HG03097 (cell line): ENCODE data around the gene ZBTB20.

Experiments
- ATAC-seq: cut with Tn5 transposase; IDR thresholded peaks from one replicate; pipeline ENCODE4 v1.9.1; 2021; ENCODE audit not compliant: unreplicated experiment, low FRiP score

ZBTB20 gene

DNA sequence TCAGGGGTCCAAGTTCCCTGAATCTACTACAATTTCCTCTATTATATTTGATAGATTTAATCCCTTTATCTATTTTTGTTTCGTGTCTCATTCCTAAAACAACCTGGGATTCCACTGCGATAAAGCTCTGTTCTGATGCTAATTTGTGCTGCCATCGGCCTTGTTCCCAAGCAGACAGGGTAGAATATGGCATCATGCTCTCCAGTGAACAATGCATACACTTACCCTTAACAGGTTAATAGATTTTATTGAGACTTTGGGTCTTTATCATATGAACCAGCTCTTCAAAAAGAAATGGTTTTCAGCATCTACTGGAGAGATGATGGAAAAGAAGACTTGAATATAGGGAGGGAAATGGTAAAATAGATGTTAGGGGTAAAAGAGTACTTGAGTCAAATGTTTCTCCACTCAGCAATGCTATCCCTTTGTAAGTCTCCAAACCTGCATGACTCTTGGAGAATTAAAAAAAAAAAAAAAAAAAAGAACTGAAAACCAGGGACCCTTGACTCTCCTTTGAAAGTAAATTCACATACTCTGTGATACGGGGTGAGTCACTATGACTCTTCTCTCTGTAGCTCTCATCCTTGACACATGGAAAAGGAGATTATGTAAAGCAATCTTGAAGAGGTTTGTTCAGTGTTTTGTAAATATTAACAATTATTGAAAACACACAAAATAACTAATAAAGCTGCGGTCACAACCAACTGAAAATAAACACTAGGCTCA lies 268.8 kb downstream of the ZBTB20 start:
- ATAC-seq = no peak

DNA sequence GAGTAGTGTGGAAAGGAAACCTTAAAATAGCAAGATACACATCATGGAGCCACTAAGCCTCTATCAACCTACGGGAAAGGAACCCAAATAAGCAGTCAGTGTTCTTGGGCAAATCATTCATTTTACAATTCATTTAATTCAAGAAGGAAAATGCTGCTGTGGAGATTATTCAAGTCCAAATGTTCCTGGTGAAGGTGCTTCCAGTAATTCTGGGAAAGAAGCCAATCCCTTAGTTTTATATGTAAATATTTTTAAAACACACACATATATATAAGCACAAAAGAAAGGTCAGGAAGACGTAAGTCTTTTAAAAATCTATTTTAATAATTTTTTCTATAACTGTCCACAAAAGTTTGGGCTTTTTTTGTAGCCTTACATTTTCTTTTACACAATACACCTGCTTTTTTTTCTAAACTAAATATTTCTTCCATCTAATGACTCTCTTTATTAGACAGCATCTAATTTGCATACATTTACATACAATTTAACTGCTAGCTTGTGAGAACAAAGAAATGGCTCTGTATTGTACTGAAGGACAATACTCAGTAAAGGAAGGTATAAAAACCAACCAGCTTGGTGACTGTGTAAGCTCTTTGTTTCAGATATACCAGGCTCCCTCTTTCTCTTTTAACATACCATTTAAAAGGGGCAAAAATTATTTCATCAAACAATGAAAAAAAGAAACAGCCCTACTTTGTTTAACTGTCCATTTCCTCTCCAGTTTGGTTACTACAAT lies 269.5 kb downstream of the ZBTB20 start:
- no peak for ATAC-seq

DNA sequence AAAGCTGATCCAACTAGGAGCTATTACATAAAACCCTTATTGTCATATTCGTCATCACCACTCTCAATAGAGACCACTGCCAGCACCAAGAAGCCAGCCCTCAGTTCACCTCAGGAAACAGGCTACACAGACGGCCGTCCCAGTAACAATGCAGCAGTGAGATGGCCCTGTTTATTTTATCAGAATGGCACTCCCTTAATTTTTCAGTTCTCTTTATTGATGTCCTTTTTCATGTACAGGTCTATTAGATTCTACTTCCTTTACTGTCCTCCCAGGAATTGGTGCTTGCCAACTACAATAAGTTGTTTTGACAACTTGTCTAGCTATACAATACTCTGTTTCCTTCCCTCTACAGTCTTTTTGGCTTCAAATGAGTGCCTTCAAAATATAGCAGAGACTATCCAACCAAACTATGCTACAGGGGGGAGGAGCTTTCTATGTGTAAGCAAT lies 272.5 kb downstream of the ZBTB20 start:
- ATAC-seq = no peak

DNA sequence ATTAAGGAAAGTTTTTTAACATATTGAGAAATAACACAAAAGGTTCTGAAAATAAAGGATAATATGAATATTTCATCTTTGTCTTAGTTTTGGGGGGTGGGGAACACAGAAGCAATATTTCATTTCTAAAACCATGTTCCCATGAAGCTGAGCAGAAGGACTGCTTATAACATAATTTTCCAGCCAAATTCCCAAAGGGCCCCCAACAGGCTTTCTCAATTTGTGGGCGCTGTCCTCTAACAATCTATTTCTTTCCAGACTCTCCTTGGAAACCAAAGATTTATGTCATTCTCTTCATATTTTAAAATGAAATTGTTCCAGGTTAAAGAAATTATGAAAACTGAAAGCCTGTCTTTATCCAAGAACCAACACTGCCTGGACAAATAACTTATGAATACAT lies 273.5 kb downstream of the ZBTB20 start:
- no peak for ATAC-seq

DNA sequence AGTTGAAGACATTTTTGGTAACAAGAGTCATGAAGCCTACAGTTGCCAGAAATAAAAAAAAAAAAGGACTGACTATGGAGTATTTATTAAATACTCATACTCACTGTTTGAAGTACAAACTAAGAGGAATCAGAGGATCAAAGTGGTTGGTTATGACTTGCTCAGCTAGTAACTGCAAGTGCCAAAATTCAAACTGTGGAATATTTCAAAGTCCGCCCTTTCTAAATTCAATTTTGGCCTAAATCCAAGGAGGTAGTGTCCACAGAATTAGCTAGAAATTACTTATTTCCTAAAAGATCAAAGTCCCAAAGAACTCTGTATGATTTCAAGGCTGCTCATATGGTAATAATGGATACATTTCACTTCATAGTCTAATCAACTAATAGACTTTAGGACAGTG lies 274.5 kb downstream of the ZBTB20 start:
- no peak for ATAC-seq

DNA sequence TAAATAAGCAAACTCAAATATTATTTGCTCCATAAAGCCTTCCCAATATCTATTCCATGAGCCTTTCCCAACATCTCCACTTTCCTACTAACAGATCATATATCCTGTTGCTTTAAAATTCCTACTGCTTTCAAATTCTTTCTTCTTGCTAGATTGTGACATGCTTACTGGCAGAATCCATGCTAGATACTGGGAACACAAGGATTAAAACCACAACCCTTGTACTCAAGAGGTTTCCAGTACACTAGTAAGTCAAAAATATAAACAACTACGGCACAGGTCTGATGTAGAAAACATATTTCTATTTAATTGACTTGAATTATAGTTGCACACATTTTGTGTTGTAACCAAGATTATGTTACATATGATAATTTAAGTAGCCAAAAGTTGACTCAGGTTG lies 275.0 kb downstream of the ZBTB20 start:
- no peak for ATAC-seq

DNA sequence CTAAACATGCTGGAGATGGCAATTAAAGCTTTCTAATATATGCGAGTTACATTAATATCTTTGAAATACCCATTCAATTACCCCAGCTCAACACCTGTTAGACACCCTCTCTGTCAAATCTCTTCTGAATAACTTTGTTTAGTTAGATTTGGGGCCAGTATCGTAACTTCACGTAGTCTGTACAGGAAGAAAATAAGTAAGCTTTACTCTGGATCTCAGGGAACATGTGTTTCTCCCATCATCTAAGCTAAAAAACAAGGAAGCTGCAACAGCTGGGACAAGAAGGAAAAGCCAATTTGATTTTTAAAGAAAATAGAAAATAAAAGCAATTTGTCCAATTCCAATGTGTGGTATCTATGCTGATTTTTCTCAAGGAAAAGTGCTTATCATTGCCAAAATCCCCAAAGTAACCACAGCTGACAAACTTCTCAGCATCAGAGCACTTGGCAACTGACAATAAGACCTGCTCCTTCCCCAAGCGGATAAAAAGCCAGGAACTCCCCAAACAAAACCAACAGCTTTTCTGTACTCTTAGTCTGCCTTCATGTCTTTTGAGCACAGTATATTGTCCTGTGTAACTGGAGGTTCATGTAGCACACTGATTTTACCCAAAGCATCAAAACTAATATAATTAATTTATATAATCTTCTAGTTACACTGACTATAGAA lies 279.1 kb downstream of the ZBTB20 start:
- ATAC-seq = no peak

DNA sequence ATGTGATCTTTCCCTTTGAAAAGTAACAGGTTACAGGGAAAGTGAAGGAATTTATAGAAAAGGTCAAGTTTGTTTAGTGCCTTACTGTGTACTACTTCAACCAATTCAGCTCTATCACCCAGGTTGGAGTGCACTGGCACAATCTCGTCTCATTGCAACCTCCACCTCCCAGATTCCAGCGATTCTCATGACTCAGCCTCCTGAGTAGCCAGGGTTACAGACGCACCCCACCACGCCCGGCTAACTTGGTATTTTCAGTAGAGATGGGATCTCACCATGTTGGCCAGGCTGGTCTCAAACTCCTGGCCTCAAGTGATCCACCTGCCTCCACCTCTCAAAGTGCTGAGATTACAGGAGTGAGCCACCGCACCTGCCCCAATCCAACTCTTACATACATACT lies 279.7 kb downstream of the ZBTB20 start:
- no peak for ATAC-seq

DNA sequence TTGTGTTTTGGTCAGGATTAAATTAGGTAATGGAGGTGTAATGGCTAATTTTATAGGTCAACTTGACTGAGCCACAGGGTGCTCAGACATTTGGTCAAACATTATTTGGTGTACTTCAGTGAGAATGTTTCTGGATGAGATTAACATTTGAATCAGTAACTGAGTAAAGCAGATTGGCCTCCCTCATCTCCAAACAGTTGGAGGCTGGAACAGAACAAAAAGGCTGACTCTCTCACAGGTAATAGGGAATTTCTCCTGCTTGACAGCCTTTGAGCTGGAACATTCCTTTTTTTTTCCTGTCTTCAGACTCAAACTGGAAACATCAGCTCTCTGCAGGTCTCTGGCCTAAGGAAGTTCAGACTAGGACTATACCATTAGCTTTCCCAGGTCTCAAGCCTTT lies 280.7 kb downstream of the ZBTB20 start:
- ATAC-seq = no peak

DNA sequence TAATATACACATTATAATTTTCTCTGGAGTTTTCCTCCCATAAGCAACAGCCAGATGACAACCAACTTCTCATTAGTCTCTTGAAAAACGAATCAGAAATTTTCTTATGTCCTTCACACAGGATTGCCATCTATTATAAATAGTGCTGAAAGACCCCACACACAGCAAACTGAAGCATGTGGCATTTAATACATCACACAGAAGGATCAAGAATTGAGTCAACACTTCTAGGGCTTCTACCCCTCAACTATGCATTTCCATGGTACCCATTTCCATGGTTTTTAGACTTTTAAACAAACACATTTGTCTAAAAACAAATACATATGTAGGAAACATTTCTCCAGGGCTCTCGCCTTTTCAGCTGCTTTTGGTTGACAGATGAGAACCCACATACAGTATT lies 282.1 kb downstream of the ZBTB20 start:
- no peak for ATAC-seq

DNA sequence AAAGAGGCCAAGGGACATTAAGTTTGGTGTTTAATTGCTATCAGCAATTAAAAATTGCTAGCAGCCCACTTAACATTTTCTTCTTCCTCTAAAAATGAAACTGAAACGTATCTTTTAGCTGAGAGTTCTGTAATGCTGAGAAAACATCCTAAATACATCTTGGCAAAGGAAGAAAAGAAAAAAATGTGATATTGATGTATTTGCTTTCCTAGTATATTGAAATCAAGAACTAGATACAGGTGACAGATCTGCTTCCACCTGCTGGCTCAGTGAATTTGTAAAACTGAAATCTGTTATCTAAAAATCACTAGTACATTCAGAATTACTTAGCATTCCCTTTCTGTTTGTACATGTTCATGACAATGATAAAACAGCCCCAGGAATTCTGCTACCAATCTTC lies 283.2 kb downstream of the ZBTB20 start:
- no peak for ATAC-seq

DNA sequence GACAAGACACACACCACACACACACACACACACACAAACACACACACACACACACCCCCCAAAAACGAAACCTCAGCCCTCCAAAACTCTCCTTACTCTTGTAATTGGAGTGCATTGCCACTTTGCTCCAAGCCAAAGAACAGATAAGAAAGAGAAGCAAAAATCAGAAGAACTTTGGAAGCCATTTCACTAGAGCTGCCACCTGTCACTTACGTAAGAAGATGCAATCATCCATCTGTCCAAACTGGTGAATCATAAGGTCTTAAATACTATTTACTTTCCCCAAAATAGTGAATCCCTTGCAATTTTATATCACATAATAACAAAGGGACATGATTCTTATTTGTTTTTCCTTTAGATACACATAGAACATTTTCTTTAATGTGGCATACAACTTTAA lies 285.4 kb downstream of the ZBTB20 start:
- ATAC-seq = no peak

DNA sequence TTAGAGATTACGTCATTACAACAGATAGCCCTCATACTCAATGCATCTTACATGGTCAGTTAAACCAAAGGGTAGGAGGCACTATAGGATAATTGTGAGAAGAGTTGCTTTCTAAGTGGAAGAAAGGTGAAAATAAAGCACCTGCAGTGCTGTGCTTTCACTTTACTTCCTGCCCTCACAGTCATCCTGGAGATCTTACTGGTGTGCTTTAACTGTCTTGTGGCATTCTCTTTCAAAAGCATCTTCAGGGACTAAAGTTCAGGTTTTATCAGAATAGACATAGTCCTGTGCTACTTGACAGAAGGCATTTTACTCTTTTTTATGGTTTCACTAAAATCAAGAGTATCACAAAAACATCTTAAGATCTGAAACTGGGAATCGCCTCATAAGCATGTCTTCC lies 286.6 kb downstream of the ZBTB20 start:
- ATAC-seq = no peak

DNA sequence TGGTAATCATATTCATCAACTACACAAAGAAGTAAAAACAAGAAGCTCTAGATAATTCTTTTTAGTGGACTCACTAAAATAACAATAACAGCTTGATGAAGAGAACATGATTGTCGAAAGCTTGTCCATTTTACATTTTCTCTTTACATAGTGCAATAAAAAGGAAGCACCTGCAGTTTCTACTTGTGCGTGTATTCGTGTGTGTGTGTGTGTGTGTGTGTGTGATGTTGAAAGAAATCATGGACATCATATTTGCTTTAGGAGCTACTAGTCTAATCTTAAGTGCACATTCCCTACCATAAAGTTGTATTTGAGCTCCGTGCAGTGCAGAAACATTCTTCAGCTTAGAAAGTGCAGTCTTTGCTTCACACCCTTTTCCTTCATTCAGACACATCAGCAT lies 288.8 kb downstream of the ZBTB20 start:
- ATAC-seq = no peak

DNA sequence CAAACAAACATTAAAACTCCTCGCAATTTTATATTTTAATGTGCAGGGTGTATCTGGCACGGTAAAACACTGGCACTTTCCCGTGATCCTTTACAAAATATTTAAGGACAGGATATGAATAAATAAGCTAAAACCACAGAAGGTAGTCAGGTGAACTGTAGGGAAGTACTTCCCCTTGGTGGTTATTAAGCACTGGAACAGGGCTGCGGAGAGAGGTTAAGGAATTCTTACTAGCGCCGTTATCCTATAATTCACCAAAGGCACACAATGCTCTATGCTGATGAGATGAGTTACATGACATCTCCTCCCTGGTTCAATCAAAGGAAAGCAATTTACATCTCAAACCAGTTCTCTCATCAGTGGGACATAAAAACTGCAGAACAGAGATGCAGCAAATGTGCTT lies 289.8 kb downstream of the ZBTB20 start:
- ATAC-seq = no peak

DNA sequence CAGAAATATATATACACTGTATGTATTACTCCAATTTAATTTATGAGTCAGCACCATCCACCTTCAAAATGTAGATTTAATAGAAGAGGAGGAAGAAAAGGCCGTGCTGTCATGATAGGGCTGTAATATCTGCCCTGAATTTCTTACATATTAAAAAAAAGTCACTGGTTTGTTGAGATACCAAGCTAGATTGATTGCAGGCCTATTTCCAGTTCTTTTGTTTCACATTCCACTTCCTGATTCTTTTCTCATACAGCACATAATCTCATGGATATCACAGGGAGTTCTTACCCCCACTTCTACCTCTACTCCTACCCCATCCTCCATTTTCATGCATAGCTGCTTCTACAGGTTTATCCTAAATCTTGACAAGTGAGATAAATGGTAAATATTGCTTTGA lies 290.3 kb downstream of the ZBTB20 start:
- ATAC-seq = no peak

DNA sequence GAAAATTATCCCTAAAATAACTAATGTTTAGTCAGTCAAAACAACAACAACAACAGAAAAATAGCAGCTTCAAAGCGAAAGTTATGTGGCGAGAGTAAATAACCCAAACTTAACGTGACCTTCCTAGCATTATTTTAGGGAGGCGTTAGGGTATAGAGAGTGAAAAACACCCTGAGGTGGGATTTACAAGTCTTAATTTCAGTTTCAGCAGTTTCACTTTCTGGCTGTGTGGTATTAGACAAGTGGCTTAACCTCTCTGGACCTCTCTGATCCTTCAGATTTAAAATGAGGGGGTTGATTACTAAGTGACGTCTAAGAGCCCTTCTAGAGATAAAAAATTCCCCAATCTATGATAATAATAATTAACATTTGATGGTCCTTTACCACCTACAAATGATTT lies 291.2 kb downstream of the ZBTB20 start:
- no peak for ATAC-seq

DNA sequence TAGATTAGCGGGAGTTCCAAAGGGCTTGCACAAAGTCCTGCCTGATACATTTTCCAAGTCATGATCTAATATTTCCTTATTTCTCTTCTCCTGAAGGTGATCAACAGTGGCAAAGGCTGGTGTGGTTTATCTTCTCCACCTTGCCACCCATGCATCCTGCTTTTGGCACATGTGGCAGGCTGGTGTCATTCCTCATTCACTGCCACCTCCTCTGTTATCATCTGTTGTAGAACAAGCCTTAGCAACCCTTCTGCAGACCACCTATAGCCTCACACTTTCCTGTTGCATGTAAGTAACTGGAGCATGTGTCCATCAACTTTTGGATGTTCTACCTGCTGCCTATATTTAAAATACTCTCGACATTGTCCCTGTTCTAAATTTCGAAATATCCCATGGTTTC lies 294.1 kb downstream of the ZBTB20 start:
- no peak for ATAC-seq

DNA sequence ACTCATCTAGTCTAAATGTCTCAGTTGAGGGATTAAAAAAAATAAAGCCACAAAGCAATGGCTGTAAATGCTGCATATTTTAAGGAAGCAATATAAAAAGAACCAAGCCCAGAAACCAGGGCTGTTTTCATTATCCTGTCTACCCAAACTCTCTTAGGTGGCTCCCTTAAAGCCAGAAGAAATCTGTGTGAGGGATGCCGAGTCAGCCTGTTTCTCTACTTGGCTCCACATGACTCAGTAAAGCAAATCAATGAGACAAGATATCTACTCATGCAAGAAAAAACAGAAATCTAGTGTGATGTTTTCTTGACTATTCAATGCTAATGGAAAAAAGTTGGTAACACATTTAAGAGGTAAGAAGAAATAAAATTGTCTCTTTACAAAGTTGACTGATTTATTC lies 296.2 kb downstream of the ZBTB20 start:
- ATAC-seq = no peak

DNA sequence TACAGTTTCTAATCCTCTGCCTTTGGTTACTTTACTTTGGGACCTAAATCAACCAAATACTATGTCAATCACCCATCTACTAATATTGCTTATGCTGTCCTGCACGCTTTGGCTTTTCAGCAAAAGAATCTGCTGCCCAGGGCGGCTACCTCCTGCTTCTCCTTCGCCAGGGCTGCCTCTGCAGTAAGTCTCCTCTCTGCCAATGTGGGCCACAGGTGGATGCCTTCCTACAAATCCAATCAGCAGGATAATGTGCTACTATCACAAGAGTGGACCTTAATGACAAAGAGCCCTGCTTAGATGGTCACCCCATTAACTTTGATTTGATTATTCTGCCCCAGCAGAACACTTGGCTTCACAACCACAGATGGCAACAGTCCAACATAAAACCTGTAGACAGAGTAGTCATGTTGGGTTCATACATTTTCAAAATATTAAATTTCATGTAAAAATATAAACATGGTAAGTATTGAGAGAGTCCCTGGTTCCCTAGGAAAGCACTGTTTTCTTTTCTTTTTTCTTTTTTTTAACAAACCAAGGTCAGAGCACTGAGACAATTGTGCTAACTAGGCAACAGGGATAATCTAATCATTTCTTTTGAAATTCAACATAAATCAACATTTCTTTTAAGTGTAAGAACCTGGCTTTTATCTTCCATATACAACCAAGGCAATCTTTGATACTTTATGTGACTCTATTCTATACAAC lies 298.3 kb downstream of the ZBTB20 start:
- ATAC-seq = no peak

DNA sequence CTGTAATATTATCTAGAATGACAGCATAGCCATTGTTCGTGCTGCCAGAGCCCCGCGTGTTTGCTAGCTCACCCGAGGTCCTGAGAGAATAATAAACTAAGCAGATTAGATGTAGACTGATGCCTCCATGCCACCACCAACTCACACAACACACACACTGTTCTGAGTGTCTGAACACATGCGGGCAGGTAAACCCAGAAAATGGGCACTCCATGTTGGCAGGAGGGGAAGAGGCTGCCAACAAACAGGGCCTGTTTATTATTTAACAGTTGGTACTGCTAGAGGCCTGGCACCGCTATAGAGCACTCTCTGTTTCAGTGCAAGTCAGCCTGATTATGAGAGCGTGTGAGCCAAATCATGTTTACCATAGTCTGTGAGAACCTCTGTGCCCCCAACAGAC lies 299.0 kb downstream of the ZBTB20 start:
- no peak for ATAC-seq
